Activated T-helper 1 cell treated with anti-CD3 and anti-CD28 coated beads, Interleukin-12 subunit alpha, Interleukin-12 subunit beta, Interleukin-2, Interleukin-4 antibody, amounts not matched to agents 30 ng/mL and 10 ng/mL and 1 ng/mL, durations not matched to agents 14 hours and 24 hours and 36 hours (primary cell): ENCODE data around the gene POLG2. TPM values are rescaled to one million over a fixed set of nuclear protein-coding genes. Genes with fewer than 3 reads are reported as not detected.
"Not testable (repeated sequence)": the region's sequence is repeated elsewhere in the genome, so short reads cannot be mapped to it uniquely, and the experiment has no call there.

Experiments used
- DNase-seq: peaks from one replicate; pipeline ENCODE4 v3.0.0; 2021; ENCODE audit warnings: low spot score
- H3K27ac Mint-ChIP-seq: one replicate; pipeline ENCODE4 v1.8.0; 2021; ENCODE audit warnings: mild to moderate bottlenecking, mixed read lengths
- H3K27me3 Mint-ChIP-seq: one replicate; pipeline ENCODE4 v1.8.0; 2022; ENCODE audit warnings: mild to moderate bottlenecking, moderate library complexity, mixed read lengths; ENCODE audit not compliant: insufficient read depth
- H3K36me3 Mint-ChIP-seq: one replicate; pipeline ENCODE4 v1.8.0; 2021; ENCODE audit warnings: low read depth, mixed read lengths
- H3K4me1 Mint-ChIP-seq: one replicate; pipeline ENCODE4 v1.8.0; 2021; ENCODE audit warnings: low read depth, mixed read lengths
- H3K4me3 Mint-ChIP-seq: one replicate; pipeline ENCODE4 v1.8.0; 2021; ENCODE audit warnings: mild to moderate bottlenecking, moderate library complexity, mixed read lengths
- H3K9me3 Mint-ChIP-seq: one replicate; pipeline ENCODE4 v1.8.0; 2021; ENCODE audit warnings: mixed read lengths
- intact Hi-C: fragments of 100-400 bp; cut with micrococcal nuclease; formaldehyde crosslinking; loops from one replicate; pipeline ENCODE4 v1.15.1; 2024
- total RNA-seq: library from RNA; stranded (reverse); gene quantifications from 2 replicates; pipeline ENCODE4 v1.2.3, GENCODE V29; 2022

POLG2 gene
- total RNA-seq, 1 donor from 2014 or later, result 33.3 TPM

- H3K27me3 Mint-ChIP-seq, result no peaks in the 10 kb centered on the region
- intact Hi-C loops, result no loop called here
- H3K36me3 Mint-ChIP-seq, result peaks cover 69% of the 10 kb centered on the region
- H3K4me1 Mint-ChIP-seq, result peaks cover 55% of the 10 kb centered on the region
- peak overlapping the region; percentile 97 for H3K4me3 Mint-ChIP-seq
- no peaks in the 10 kb centered on the region for H3K9me3 Mint-ChIP-seq
- DNase-seq, result no peak
- peak overlapping the region; percentile 99 for H3K27ac Mint-ChIP-seq
Measured at GRCh38 chr17:64503821-64504768, 7.2 kb upstream of the POLG2 start.

DNA sequence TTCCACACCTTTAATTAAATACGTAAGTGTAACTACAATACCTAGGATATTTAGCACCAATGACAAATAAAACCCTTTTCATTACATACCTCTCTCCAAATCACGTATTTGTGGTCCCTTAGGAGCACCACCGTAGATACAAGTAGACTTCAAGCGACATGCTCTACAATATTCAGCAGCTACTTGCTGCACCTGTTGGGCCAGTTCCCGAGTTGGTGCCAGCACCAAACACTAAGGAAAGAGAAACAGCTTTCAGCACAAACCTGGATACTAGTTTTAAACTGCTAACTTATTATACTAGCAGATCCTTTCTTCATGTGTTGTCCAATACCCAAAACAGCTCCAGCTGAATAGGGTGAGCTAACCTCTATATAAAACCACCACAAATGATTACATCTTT, 6.5 kb upstream of the POLG2 start:
- no peak for DNase-seq
- H3K4me3 Mint-ChIP-seq, result peak overlapping the region; percentile 97
- H3K36me3 Mint-ChIP-seq, result peaks cover 74% of the 10 kb centered on the region
- H3K27ac Mint-ChIP-seq, result no peak overlapping the region
- no peaks in the 10 kb centered on the region for H3K9me3 Mint-ChIP-seq
- no peaks in the 10 kb centered on the region for H3K27me3 Mint-ChIP-seq
- peaks cover 59% of the 10 kb centered on the region for H3K4me1 Mint-ChIP-seq
- intact Hi-C loops, result no loop called here

DNA sequence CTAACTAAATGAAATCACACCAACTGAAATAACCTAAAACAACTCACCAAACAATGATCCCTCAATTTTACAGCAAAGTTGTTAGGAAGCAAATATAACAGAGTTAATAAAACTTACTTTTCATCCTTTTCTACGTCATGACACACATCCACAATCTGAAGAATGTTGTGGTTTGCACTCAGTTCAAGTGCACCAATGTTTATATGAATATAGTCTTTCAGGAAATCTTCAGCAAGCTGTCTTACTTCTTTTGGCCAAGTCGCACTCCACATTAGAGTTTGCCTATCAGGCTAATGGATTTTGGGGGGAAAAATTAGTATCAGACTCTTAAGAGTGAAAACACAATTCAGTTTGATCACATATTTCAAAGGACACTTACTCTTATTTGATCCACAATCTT, 6.0 kb upstream of the POLG2 start:
- Mint-ChIP-seq H3K4me1 (peaks cover 60% of the 10 kb centered on the region), H3K36me3 (peaks cover 79% of the 10 kb centered on the region), H3K9me3 (no peaks in the 10 kb centered on the region), H3K27me3 (no peaks in the 10 kb centered on the region), H3K4me3 (peak overlapping the region; percentile 41), H3K27ac (peak overlapping the region; percentile 0)
- no peak for DNase-seq
- intact Hi-C loops, result no loop called here

DNA sequence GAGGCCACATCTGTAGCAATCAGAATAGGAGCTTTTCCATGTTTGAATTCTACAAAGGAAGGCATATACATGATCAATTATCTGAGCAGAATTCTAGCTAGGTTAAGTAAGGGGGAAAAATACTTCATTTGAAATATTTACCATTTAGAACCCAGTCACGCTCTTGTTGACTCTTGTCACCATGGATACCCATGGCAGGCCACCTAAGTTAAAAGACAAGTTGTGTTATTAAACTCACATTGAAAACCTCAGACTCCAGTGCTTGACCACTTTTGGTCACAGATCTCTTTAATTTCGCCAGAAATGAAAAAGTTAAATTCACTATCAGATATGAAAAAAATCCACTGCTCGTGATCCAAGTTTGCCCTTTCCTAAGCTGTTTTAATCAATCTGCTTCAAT, 5.2 kb upstream of the POLG2 start:
- Mint-ChIP-seq H3K27ac (no peak overlapping the region), H3K36me3 (peaks cover 78% of the 10 kb centered on the region), H3K4me1 (peaks cover 63% of the 10 kb centered on the region), H3K9me3 (no peaks in the 10 kb centered on the region), H3K4me3 (no peak overlapping the region), H3K27me3 (no peaks in the 10 kb centered on the region)
- intact Hi-C loops, result no loop called here
- no peak for DNase-seq

GRCh38 chr17:64500862-64501765, 4.3 kb upstream of the POLG2 start:
- intact Hi-C loops, result no loop called here
- Mint-ChIP-seq H3K4me1 (peaks cover 71% of the 10 kb centered on the region), H3K27ac (no peak overlapping the region), H3K4me3 (no peak overlapping the region), H3K9me3 (no peaks in the 10 kb centered on the region), H3K36me3 (peaks cover 78% of the 10 kb centered on the region), H3K27me3 (no peaks in the 10 kb centered on the region)
- DNase-seq, result no peak

DNA sequence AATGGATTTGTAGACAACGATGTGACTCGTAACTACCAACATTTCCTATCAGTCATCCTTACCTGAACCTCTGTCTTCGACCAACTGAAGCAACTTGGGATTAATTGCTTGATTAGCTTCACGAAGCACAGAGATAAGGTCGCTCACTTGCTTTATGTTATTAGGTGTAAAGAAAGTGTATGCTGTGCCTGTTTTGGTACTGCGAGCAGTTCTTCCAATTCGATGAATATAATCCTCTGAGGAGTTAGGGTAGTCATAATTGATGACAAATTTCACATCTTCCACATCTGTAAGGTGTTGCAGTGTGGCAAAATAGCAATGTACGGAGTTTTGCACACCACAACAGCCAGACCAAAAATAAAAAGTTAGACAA, 3.6 kb upstream of the POLG2 start:
- DNase-seq, result no peak
- H3K27ac Mint-ChIP-seq, result no peak overlapping the region
- H3K4me1 Mint-ChIP-seq, result peaks cover 75% of the 10 kb centered on the region
- H3K9me3 Mint-ChIP-seq, result no peaks in the 10 kb centered on the region
- no peaks in the 10 kb centered on the region for H3K27me3 Mint-ChIP-seq
- intact Hi-C loops, result no loop called here
- peaks cover 75% of the 10 kb centered on the region for H3K36me3 Mint-ChIP-seq
- no peak overlapping the region for H3K4me3 Mint-ChIP-seq

- H3K36me3 Mint-ChIP-seq, result peaks cover 72% of the 10 kb centered on the region
- H3K4me3 Mint-ChIP-seq, result peak overlapping the region; percentile 9
- H3K4me1 Mint-ChIP-seq, result peaks cover 78% of the 10 kb centered on the region
- H3K9me3 Mint-ChIP-seq, result no peaks in the 10 kb centered on the region
- peak overlapping the region; percentile 32 for H3K27ac Mint-ChIP-seq
- no peak for DNase-seq
- intact Hi-C loops, result loop anchor here (10.0 kb wide), 1 partner anchor 475 kb away; the partner anchor contains the start of gene ICAM2
- H3K27me3 Mint-ChIP-seq, result no peaks in the 10 kb centered on the region
Measured at GRCh38 chr17:64499805-64500486, 3.1 kb upstream of the POLG2 start.

- Mint-ChIP-seq H3K27ac (peak overlapping the region; percentile 45), H3K9me3 (no peaks in the 10 kb centered on the region), H3K27me3 (no peaks in the 10 kb centered on the region), H3K4me1 (peaks cover 80% of the 10 kb centered on the region), H3K36me3 (peaks cover 69% of the 10 kb centered on the region), H3K4me3 (peak overlapping the region; percentile 63)
- intact Hi-C loops, result loop anchor here (10.0 kb wide), 1 partner anchor 474 kb away; the partner anchor contains the start of gene ICAM2
- DNase-seq, result no peak
Measured at GRCh38 chr17:64498308-64499203, 1.7 kb upstream of the POLG2 start.

DNA sequence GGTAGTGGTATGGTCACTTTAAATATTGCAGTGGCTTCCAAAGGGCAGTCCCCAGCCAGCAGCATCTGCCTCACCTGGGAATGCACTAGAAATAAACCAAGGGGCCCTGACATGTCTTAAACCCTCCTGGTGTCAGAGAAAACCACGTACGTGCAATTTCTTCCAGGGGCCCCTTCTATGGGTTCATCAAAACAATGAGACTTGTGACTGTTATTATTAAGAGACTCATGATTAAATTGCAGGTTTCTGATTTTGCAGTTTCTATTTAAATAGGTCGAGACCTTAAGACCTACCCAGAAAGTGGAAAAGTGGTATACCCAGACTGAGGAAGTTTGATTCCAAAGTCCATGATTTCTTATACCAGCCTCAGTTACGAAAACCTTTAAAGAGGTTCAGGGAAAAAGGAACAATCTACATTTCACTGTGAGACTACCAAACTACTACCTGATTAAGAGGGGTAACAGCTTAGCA, 746 bp upstream of the POLG2 start:
- Mint-ChIP-seq H3K4me3 (peak overlapping the region; percentile 100), H3K9me3 (no peaks in the 10 kb centered on the region), H3K36me3 (peaks cover 63% of the 10 kb centered on the region), H3K4me1 (peaks cover 74% of the 10 kb centered on the region), H3K27me3 (no peaks in the 10 kb centered on the region), H3K27ac (peak overlapping the region; percentile 100)
- DNase-seq, result no peak
- intact Hi-C loops, result loop anchor here (1.0 to 10.0 kb wide), 5 partner anchors 9 to 473 kb away; partner anchors contain the start of genes CEP95, DDX5 and ICAM2

- intact Hi-C loops, result loop anchor here (2.0 to 10.0 kb wide), 2 partner anchors 106 to 472 kb away; partner anchors contain the start of gene ICAM2
- Mint-ChIP-seq H3K27me3 (no peaks in the 10 kb centered on the region), H3K9me3 (no peaks in the 10 kb centered on the region), H3K27ac (peak overlapping the region; percentile 100), H3K36me3 (peaks cover 56% of the 10 kb centered on the region), H3K4me1 (peaks cover 66% of the 10 kb centered on the region), H3K4me3 (peak overlapping the region; percentile 100)
- no peak for DNase-seq
Measured at GRCh38 chr17:64496348-64496785, 487 bp downstream of the POLG2 start.

DNA sequence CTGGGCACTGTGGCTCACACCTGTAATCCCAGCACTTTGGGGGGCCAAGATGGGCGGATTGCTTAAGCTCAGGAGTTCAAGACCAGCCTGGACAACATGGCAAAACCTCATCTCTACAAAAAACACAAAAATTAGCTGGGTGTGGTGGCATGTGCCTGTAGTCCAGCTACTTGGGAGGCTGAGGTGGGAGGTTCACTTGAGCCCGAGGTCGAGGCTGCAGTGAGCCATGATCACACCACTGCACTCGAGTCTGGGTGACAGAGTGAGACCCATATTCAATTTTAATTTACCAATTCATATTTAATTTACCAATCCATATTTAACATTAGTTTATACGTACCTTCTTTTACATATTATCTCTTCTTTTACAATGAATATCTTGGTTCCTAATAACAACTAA, 1.6 kb downstream of the POLG2 start:
- not testable (repeated sequence) for H3K27ac Mint-ChIP-seq, DNase-seq, H3K27me3 Mint-ChIP-seq, H3K9me3 Mint-ChIP-seq
- H3K4me3 Mint-ChIP-seq, result peak overlapping the region; percentile 100
- H3K4me1 Mint-ChIP-seq, result peaks cover 60% of the 10 kb centered on the region
- intact Hi-C loops, result loop anchor here (10.0 kb wide), 1 partner anchor 470 kb away; the partner anchor contains the start of gene ICAM2
- H3K36me3 Mint-ChIP-seq, result peaks cover 53% of the 10 kb centered on the region
